H1 (cell line): ENCODE data around the gene FFAR2. TPM values are rescaled to one million over a fixed set of nuclear protein-coding genes. Genes with fewer than 3 reads are reported as not detected.

Experiments
- CTCF ChIA-PET: fragments of 300-600 bp; sonication (Branson Sonifier 250); formaldehyde crosslinking; loops from one replicate; lab custom pipeline; 2021; ENCODE audit not compliant: partially characterized antibody; lab: Charles Lee
- POLR2A ChIA-PET: fragments of 300-600 bp; sonication (Branson Sonifier 250); formaldehyde crosslinking; loops from one replicate; lab custom pipeline; 2021; ENCODE audit warnings: inconsistent platforms; ENCODE audit not compliant: partially characterized antibody; lab: Charles Lee
- DNase-seq, 2 experiments: peaks; one replicate each; pipeline versions ENCODE4 v3.0.0 to v3.0.0-alpha.2; 2010 to 2022; ENCODE audit warnings: low spot score in 2 of 2, low read depth in 1 of 2, mixed read lengths in 1 of 2
- FAIRE-seq: peaks from 2 replicates; lab custom pipeline; 2011; peaks lifted over from hg19 to GRCh38; lab: Jason Lieb, UNC
- H2AFZ ChIP-seq: 2 replicates; pipeline ENCODE4 v1.8.1; 2012; ENCODE audit warnings: low read length, inconsistent platforms
- H2AK5ac ChIP-seq: 2 replicates; pipeline ENCODE4 v1.6.1; 2013; ENCODE audit warnings: low read depth, low read length
- H2BK120ac ChIP-seq: replicated peaks from 2 replicates; pipeline ENCODE3; 2013; ENCODE audit warnings: low read depth, low read length, inconsistent platforms
- H2BK12ac ChIP-seq: 2 replicates; pipeline ENCODE4 v1.6.1; 2013; ENCODE audit warnings: low read depth, low read length
- H2BK15ac ChIP-seq: 2 replicates; pipeline ENCODE4 v1.6.1; 2013; ENCODE audit warnings: low read length
- H2BK20ac ChIP-seq: 2 replicates; pipeline ENCODE4 v1.6.1; 2013; ENCODE audit warnings: low read length
- H2BK5ac ChIP-seq: 2 replicates; pipeline ENCODE4 v1.6.1; 2013; ENCODE audit warnings: low read depth, low read length
- H3K14ac ChIP-seq: 2 replicates; pipeline ENCODE4 v1.6.1; 2013; ENCODE audit warnings: inconsistent platforms; ENCODE audit not compliant: insufficient read length
- H3K18ac ChIP-seq: 2 replicates; pipeline ENCODE4 v1.6.1; 2013; ENCODE audit warnings: low read length; ENCODE audit errors: extremely low read depth
- H3K23ac ChIP-seq: 2 replicates; pipeline ENCODE4 v1.6.1; 2013; ENCODE audit warnings: inconsistent platforms; ENCODE audit not compliant: insufficient read length
- H3K23me2 ChIP-seq: 2 replicates; pipeline ENCODE4 v1.6.1; 2013; ENCODE audit warnings: low read depth, low read length
- H3K27ac ChIP-seq: 2 replicates; pipeline ENCODE4 v1.6.1; 2011; ENCODE audit warnings: low read depth, low read length, inconsistent platforms
- H3K27me3 ChIP-seq, 4 experiments: replicated peaks in 1 of 4; 1 replicate in 1 of 4; 2 replicates in 3 of 4; pipeline versions ENCODE4 v1.6.1 to v1.8.1; 2011 to 2013; ENCODE audit warnings: low read length in 3 of 4, mild to moderate bottlenecking in 3 of 4, inconsistent platforms in 2 of 4, mixed read lengths in 2 of 4, moderate library complexity in 1 of 4; ENCODE audit not compliant: control insufficient read depth in 3 of 4, insufficient read depth in 3 of 4; ENCODE audit errors: extremely low read depth in 1 of 4
- H3K36me3 ChIP-seq, 4 experiments: 2 replicates each; pipeline versions ENCODE4 v1.6.1 to v1.8.1; 2011 to 2013; ENCODE audit warnings: mild to moderate bottlenecking in 4 of 4, low read length in 3 of 4, moderate library complexity in 2 of 4, control low read depth in 1 of 4, inconsistent platforms in 1 of 4; ENCODE audit not compliant: insufficient read depth in 4 of 4, control insufficient read depth in 2 of 4
- H3K4ac ChIP-seq: replicated peaks from 2 replicates; pipeline ENCODE3; 2013; ENCODE audit warnings: low read length, low read depth, mixed read lengths, inconsistent platforms; ENCODE audit not compliant: insufficient read length
- H3K4me1 ChIP-seq, 4 experiments: replicated peaks in 1 of 4; 1 replicate in 1 of 4; 2 replicates in 3 of 4; pipeline versions ENCODE4 v1.6.1 to v1.8.1; 2011 to 2013; ENCODE audit warnings: low read length in 3 of 4, inconsistent platforms in 2 of 4, mixed read lengths in 1 of 4; ENCODE audit not compliant: insufficient read depth in 4 of 4, control insufficient read depth in 3 of 4
- H3K4me2 ChIP-seq, 2 experiments: 2 replicates each; pipeline versions ENCODE4 v1.6.1 to v1.8.1; 2011 to 2013; ENCODE audit warnings: low read depth in 2 of 2, low read length in 2 of 2, control low read depth in 1 of 2, inconsistent platforms in 1 of 2, mild to moderate bottlenecking in 1 of 2; ENCODE audit not compliant: insufficient read depth in 1 of 2
- H3K4me3 ChIP-seq, 4 experiments: fragments of 200-600, 300-600 bp in 1 of 4; sonication (generic), shearing (Covaris generic), sonication (Bioruptor Twin) in 1 of 4; 2 replicates each; pipeline versions ENCODE4 v1.5.1 to v1.8.1; 2011 to 2016; ENCODE audit warnings: low read length in 4 of 4, low read depth in 3 of 4, control low read depth in 2 of 4, inconsistent platforms in 2 of 4, mild to moderate bottlenecking in 2 of 4, mixed read lengths in 1 of 4, moderate library complexity in 1 of 4; ENCODE audit not compliant: insufficient read depth in 2 of 4; ENCODE audit errors: extremely low read depth in 1 of 4
- H3K56ac ChIP-seq: replicated peaks from 2 replicates; pipeline ENCODE3; 2013; ENCODE audit warnings: low read depth, mild to moderate bottlenecking, mixed read lengths, low read length, inconsistent platforms; ENCODE audit not compliant: insufficient read length
- H3K79me1 ChIP-seq: 2 replicates; pipeline ENCODE4 v1.6.1; 2013; ENCODE audit warnings: low read depth, low read length, control low read depth
- H3K79me2 ChIP-seq, 2 experiments: 2 replicates each; pipeline versions ENCODE4 v1.6.1 to v1.8.1; 2012 to 2013; ENCODE audit warnings: low read length in 2 of 2, mild to moderate bottlenecking in 2 of 2, inconsistent platforms in 1 of 2; ENCODE audit not compliant: insufficient read depth in 2 of 2, control insufficient read depth in 1 of 2
- H3K9ac ChIP-seq, 4 experiments: replicated peaks in 1 of 4; 1 replicate in 1 of 4; 2 replicates in 3 of 4; pipeline versions ENCODE4 v1.6.1 to v1.8.1; 2011 to 2013; ENCODE audit warnings: low read depth in 3 of 4, low read length in 3 of 4, control low read depth in 2 of 4, mild to moderate bottlenecking in 2 of 4, moderate library complexity in 2 of 4, inconsistent platforms in 1 of 4; ENCODE audit errors: extremely low read depth in 1 of 4
- H3K9me3 ChIP-seq, 2 experiments: 2 replicates each; pipeline versions ENCODE4 v1.6.1 to v1.8.1; 2012 to 2013; ENCODE audit warnings: mild to moderate bottlenecking in 2 of 2, moderate library complexity in 2 of 2, control low read depth in 1 of 2, inconsistent platforms in 1 of 2, low read depth in 1 of 2, low read length in 1 of 2, mixed read lengths in 1 of 2; ENCODE audit not compliant: insufficient read depth in 2 of 2
- H4K20me1 ChIP-seq, 2 experiments: replicated peaks in 1 of 2; 2 replicates each; pipeline versions ENCODE3 to v1.8.1; 2011 to 2013; ENCODE audit warnings: inconsistent platforms in 2 of 2, low read length in 2 of 2, mild to moderate bottlenecking in 1 of 2; ENCODE audit not compliant: insufficient read depth in 2 of 2, control insufficient read depth in 1 of 2
- H4K5ac ChIP-seq: 2 replicates; pipeline ENCODE4 v1.6.1; 2013; ENCODE audit warnings: low read length, low read depth, mixed read lengths, inconsistent platforms; ENCODE audit not compliant: insufficient read length
- H4K8ac ChIP-seq: 2 replicates; pipeline ENCODE4 v1.8.0; 2013; ENCODE audit warnings: mild to moderate bottlenecking, moderate library complexity, low read length, inconsistent platforms; ENCODE audit not compliant: insufficient read depth; ENCODE audit errors: extremely low read depth
- H4K91ac ChIP-seq: replicated peaks from 2 replicates; pipeline ENCODE3; 2013; ENCODE audit warnings: low read length, mixed read lengths, inconsistent platforms; ENCODE audit not compliant: insufficient read length
- ATF2 ChIP-seq: IDR thresholded peaks from 2 replicates; pipeline ENCODE4 v1.6.1; 2012; ENCODE audit warnings: low read length, inconsistent platforms
- CTCF ChIP-seq, 3 experiments: IDR thresholded peaks; 1 replicate in 2 of 3; 2 replicates in 1 of 3; pipeline versions ENCODE4 v1.5.1 to v1.6.1; 2011; ENCODE audit warnings: low read length in 3 of 3, mild to moderate bottlenecking in 3 of 3, inconsistent platforms in 2 of 3, low read depth in 1 of 3, moderate library complexity in 1 of 3; ENCODE audit not compliant: insufficient read depth in 1 of 3; ENCODE audit errors: control extremely low read depth in 1 of 3
- KDM5A ChIP-seq: fragments of 200-600 bp; IDR thresholded peaks from 2 replicates; pipeline ENCODE4 v1.7.1; 2012; ENCODE audit warnings: mild to moderate bottlenecking, low read length, inconsistent platforms, mixed read lengths
- RXRA ChIP-seq: IDR thresholded peaks from 2 replicates; pipeline ENCODE4 v1.6.1; 2011; ENCODE audit warnings: low read depth, mild to moderate bottlenecking, low read length, moderate library complexity; ENCODE audit not compliant: insufficient read depth
- SP1 ChIP-seq: IDR thresholded peaks from 2 replicates; pipeline ENCODE4 v1.6.1; 2011; ENCODE audit warnings: low read depth, low read length
- SP4 ChIP-seq: IDR thresholded peaks from 2 replicates; pipeline ENCODE4 v1.6.1; 2012; ENCODE audit warnings: low read length, inconsistent platforms
- SRF ChIP-seq: IDR thresholded peaks from 2 replicates; pipeline ENCODE4 v1.6.1; 2011; ENCODE audit warnings: mild to moderate bottlenecking, low read depth, low read length, moderate library complexity
- SUZ12 ChIP-seq: fragments of 200-600 bp; sonication (generic); IDR thresholded peaks from 2 replicates; pipeline ENCODE4 v1.6.1; 2012; ENCODE audit warnings: mild to moderate bottlenecking, inconsistent platforms, low read length, moderate library complexity, mixed read lengths
- TAF7 ChIP-seq: optimal IDR thresholded peaks from 2 replicates; pipeline ENCODE3; 2011; ENCODE audit warnings: low read depth, mild to moderate bottlenecking, inconsistent platforms, low read length, moderate library complexity, borderline replicate concordance
- WGBS, 2 experiments: shearing (Covaris generic) in 1 of 2; methylation state at CpG; one replicate each; pipeline versions ENCODE4 v1.1.6 to v1.1.7; 2013 to 2015; ENCODE audit warnings: low lambda C conversion rate in 2 of 2, mixed read lengths in 2 of 2, inconsistent platforms in 1 of 2, low coverage in 1 of 2, missing lambda C conversion rate in 1 of 2; ENCODE audit not compliant: insufficient replicate concordance in 2 of 2, insufficient coverage in 1 of 2, insufficient read length in 1 of 2; ENCODE audit errors: extremely low coverage in 1 of 2, missing lambda C conversion rate in 1 of 2; 5-methylcytosine and 5-hydroxymethylcytosine counted together
- polyA plus RNA-seq, 7 experiments: library from polyadenylated mRNA; depleted of rRNA in 3 of 7; stranded (reverse) in 5 of 7; unstranded in 2 of 7; fragments of >200 nt in 5 of 7; fragments of 200-250 nt in 2 of 7; gene quantifications; 1 replicate in 5 of 7; 2 replicates in 1 of 7; 4 replicates in 1 of 7; pipeline versions ENCODE4 v1.2.1 to v1.2.3, GENCODE V29; 2011 to 2013; ENCODE audit warnings: missing spikeins in 2 of 7, mixed read lengths in 2 of 7
- total RNA-seq: library from RNA; stranded (reverse); fragmentation: NEBNext Ultra II Directional; extraction: Animal tissue kit (Norgen Biotek cat#: 25700); gene quantifications from 2 replicates; pipeline ENCODE4 v1.2.1, GENCODE V29; 2021

Gene FFAR2
- total and polyA plus RNA-seq, 2 of the 8 experiments (the other 6 are each of a cell fraction or from before 2014, with no cell fraction given), result not detected

- Histone ChIP-seq H3K4me3 (no peak overlapping the region), H2BK12ac (no peak overlapping the region), H2BK15ac (no peak overlapping the region), H3K9ac (no peak overlapping the region), H3K23ac (no peak overlapping the region), H2AFZ (no peak overlapping the region), H2AK5ac (no peak overlapping the region), H2BK120ac (no peak overlapping the region), H3K4me2 (no peak overlapping the region), H3K4me1 (no peaks in the 10 kb centered on the region), H3K27ac (no peak overlapping the region), H4K91ac (no peak overlapping the region), H4K5ac (no peak overlapping the region), H3K9me3 (no peaks in the 10 kb centered on the region), H3K56ac (no peak overlapping the region), H3K36me3 (no peaks in the 10 kb centered on the region), H3K23me2 (no peaks in the 10 kb centered on the region), H2BK5ac (no peak overlapping the region), H4K20me1 (no peaks in the 10 kb centered on the region), H3K27me3 (no peaks in the 10 kb centered on the region), H3K18ac (no peak overlapping the region), H2BK20ac (no peak overlapping the region), H3K14ac (no peak overlapping the region), H3K4ac (no peak overlapping the region), H3K79me1 (no peaks in the 10 kb centered on the region), H3K79me2 (no peaks in the 10 kb centered on the region), H4K8ac (no peak overlapping the region)
- POLR2A ChIA-PET, result no interaction called here
- 90% methylated on average over 7 of the region's 8 CpGs; no CpG with 5 or more reads in 1 of the 2 experiments for WGBS, 2 experiments
- no peak for DNase-seq
- no peak for FAIRE-seq
- CTCF ChIA-PET, result interaction anchor here (0.7 to 1.1 kb wide), 2 partner anchors 18 to 29 kb away, joined by 3 read pairs; no protein-coding TSS in a partner anchor
- TF ChIP-seq SUZ12 (no peak), KDM5A (no peak), TAF7 (no peak), SRF (no peak), SP4 (no peak), SP1 (no peak), RXRA (no peak), ATF2 (no peak), CTCF (IDR thresholded peaks at IDR 0.05; ENCODE audit: control extremely low read depth in 1 of 3, insufficient read depth in 1 of 3, low read depth in 1 of 3, low read length in 3 of 3) (no peak)
Measured at GRCh38 chr19:35431145-35431807, 16.8 kb upstream of the FFAR2 start.
